ENCODE measurements around the gene FRY.

Gene FRY

DNA sequence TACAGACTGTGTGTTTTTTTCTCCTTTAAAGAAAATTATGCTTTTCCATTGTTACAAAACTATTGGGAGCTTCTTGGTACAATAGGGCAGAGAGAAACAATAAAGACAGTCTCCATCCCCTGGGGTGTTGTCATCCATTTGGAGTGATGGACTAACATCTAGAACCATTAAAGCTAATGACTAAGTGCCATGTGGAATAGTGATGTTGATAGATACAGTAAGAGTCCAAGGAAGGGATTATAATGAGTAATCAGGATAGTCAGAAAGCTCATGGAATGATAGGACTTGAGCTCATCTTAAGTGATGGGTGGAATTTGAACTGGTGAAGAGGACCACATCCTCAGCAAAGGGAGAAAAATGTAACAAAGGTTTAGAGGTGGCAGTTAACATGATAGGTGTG, 24.1 kb upstream of the FRY start:
- DNase-seq (ENCODE audit: low read depth): no peak
- TF ChIP-seq, protein P1, sequence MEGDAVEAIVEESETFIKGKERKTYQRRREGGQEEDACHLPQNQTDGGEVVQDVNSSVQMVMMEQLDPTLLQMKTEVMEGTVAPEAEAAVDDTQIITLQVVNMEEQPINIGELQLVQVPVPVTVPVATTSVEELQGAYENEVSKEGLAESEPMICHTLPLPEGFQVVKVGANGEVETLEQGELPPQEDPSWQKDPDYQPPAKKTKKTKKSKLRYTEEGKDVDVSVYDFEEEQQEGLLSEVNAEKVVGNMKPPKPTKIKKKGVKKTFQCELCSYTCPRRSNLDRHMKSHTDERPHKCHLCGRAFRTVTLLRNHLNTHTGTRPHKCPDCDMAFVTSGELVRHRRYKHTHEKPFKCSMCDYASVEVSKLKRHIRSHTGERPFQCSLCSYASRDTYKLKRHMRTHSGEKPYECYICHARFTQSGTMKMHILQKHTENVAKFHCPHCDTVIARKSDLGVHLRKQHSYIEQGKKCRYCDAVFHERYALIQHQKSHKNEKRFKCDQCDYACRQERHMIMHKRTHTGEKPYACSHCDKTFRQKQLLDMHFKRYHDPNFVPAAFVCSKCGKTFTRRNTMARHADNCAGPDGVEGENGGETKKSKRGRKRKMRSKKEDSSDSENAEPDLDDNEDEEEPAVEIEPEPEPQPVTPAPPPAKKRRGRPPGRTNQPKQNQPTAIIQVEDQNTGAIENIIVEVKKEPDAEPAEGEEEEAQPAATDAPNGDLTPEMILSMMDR (IDR thresholded peaks at IDR 0.05; ENCODE audit: insufficient read depth, low read depth, low read length, missing control alignments): no peak
- no peak overlapping the region for H3K4me3 ChIP-seq (ENCODE audit: low read depth, low read length)

DNA sequence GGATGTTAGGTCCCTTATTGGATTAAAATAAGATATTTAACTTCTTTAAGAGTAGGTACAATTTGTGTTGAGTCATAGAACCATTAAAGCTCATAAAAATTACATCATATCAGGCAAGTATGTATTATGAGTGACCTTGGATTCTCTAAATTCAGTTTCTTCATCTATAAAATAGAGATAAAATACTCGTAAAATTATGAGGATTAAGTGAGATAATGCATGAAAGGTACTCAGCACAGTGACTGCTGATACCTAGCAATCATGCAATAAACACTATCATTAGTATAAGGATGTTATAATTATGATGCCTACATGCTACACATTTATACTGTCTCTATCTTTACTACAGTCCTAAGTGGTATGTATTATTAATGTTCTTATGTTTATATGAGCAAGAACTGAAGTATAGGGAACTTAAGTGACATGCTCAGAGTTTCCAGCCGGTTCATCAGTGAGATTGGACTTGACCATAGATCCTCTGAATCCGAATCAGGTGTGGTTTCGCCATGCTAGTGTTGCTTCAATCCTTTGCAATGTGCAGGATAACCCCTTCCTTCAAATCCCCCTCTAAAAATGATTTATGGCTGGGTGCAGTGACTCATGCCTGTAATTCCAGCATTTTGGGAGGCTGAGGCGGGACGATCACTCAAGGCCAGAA, 22.9 kb upstream of the FRY start:
- DNase-seq (ENCODE audit: low read depth): no peak
- TF ChIP-seq, protein P1 (IDR thresholded peaks at IDR 0.05; ENCODE audit: insufficient read depth, low read depth, low read length, missing control alignments): no peak
- H3K4me3 ChIP-seq (ENCODE audit: low read depth, low read length): no peak overlapping the region

- no peak overlapping the region for H3K4me3 ChIP-seq (ENCODE audit: low read depth, low read length)
- TF ChIP-seq, protein P1 (IDR thresholded peaks at IDR 0.05; ENCODE audit: insufficient read depth, low read depth, low read length, missing control alignments): no peak
- DNase-seq (ENCODE audit: low read depth): no peak
Measured at GRCh38 chr13:32009362-32009761, 22.2 kb upstream of the FRY start.

- H3K4me3 ChIP-seq (ENCODE audit: low read depth, low read length): no peak overlapping the region
- DNase-seq (ENCODE audit: low read depth): no peak
- TF ChIP-seq, protein P1 (IDR thresholded peaks at IDR 0.05; ENCODE audit: insufficient read depth, low read depth, low read length, missing control alignments): no peak
Measured at GRCh38 chr13:32010136-32010535, 21.4 kb upstream of the FRY start.

DNA sequence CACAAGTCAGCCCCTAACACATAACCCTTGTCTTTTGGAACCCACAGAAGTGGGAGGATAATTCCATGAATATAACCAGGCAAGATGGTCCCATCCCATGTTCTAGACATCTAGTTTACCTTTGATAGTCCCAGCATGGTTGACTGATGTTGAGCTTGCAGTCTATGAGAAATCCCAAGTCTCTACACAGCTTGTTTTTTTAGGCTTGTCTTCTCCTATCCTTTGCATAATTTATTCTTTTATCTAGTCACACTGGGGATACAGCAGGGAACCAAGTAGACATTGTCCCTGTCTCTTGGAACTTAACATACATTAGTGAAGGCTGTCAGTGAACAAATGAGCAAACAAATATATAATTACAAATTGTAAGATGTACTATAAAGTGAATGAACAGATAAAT, 19.6 kb upstream of the FRY start:
- TF ChIP-seq, protein P1 (IDR thresholded peaks at IDR 0.05; ENCODE audit: insufficient read depth, low read depth, low read length, missing control alignments): no peak
- no peak overlapping the region for H3K4me3 ChIP-seq (ENCODE audit: low read depth, low read length)
- DNase-seq (ENCODE audit: low read depth): no peak

GRCh38 chr13:32013181-32013580, 18.4 kb upstream of the FRY start:
- TF ChIP-seq, protein P1 (IDR thresholded peaks at IDR 0.05; ENCODE audit: insufficient read depth, low read depth, low read length, missing control alignments): no peak
- no peak overlapping the region for H3K4me3 ChIP-seq (ENCODE audit: low read depth, low read length)
- DNase-seq (ENCODE audit: low read depth): no peak

- no peak overlapping the region for H3K4me3 ChIP-seq (ENCODE audit: low read depth, low read length)
- TF ChIP-seq, protein P1 (IDR thresholded peaks at IDR 0.05; ENCODE audit: insufficient read depth, low read depth, low read length, missing control alignments): no peak
- no peak for DNase-seq (ENCODE audit: low read depth)
Measured at GRCh38 chr13:32016119-32016518, 15.5 kb upstream of the FRY start.
